ENCODE data around the gene IL13.

Gene IL13

GRCh38 chr5:132669455-132669820, 11.5 kb downstream of the IL13 start:
- Histone ChIP-seq H3K27ac (no peak overlapping the region), H3K9me3 (ENCODE audit: control insufficient read depth, low read length) (no peaks in the 10 kb centered on the region), H2AFZ (no peak overlapping the region), H3K4me3 (ENCODE audit: low read depth, low read length) (no peak overlapping the region), H3K9ac (no peak overlapping the region), H3K27me3 (ENCODE audit: control insufficient read depth, insufficient read depth, low read length) (no peaks in the 10 kb centered on the region), H3K4me2 (ENCODE audit: low read length) (no peak overlapping the region), H3K4me1 (no peaks in the 10 kb centered on the region), H3K79me2 (no peaks in the 10 kb centered on the region), H3K36me3 (ENCODE audit: control insufficient read depth, insufficient read depth, low read length) (no peaks in the 10 kb centered on the region)
- no peak for TF ChIP-seq CTCF (IDR thresholded peaks at IDR 0.05)

- Histone ChIP-seq H3K79me2 (no peaks in the 10 kb centered on the region), H3K27ac (no peak overlapping the region), H3K9me3 (ENCODE audit: control insufficient read depth, low read length) (no peaks in the 10 kb centered on the region), H3K4me3 (ENCODE audit: low read depth, low read length) (no peak overlapping the region), H2AFZ (no peak overlapping the region), H3K9ac (no peak overlapping the region), H3K4me1 (no peaks in the 10 kb centered on the region), H3K27me3 (ENCODE audit: control insufficient read depth, insufficient read depth, low read length) (no peaks in the 10 kb centered on the region), H3K36me3 (ENCODE audit: control insufficient read depth, insufficient read depth, low read length) (no peaks in the 10 kb centered on the region), H3K4me2 (ENCODE audit: low read length) (no peak overlapping the region)
- no peak for TF ChIP-seq CTCF (IDR thresholded peaks at IDR 0.05)
Observed at GRCh38 chr5:132669966-132670882, 12.3 kb downstream of the IL13 start.

- Histone ChIP-seq H3K27ac (no peak overlapping the region), H3K4me2 (ENCODE audit: low read length) (no peak overlapping the region), H3K36me3 (ENCODE audit: control insufficient read depth, insufficient read depth, low read length) (no peaks in the 10 kb centered on the region), H3K79me2 (no peaks in the 10 kb centered on the region), H3K4me3 (ENCODE audit: low read depth, low read length) (no peak overlapping the region), H3K4me1 (no peaks in the 10 kb centered on the region), H2AFZ (no peak overlapping the region), H3K27me3 (ENCODE audit: control insufficient read depth, insufficient read depth, low read length) (no peaks in the 10 kb centered on the region), H3K9ac (no peak overlapping the region), H3K9me3 (ENCODE audit: control insufficient read depth, low read length) (no peaks in the 10 kb centered on the region)
- TF ChIP-seq CTCF (IDR thresholded peaks at IDR 0.05), result no peak
Observed at GRCh38 chr5:132671000-132671399, 13.0 kb downstream of the IL13 start.

GRCh38 chr5:132673488-132673887, 15.5 kb downstream of the IL13 start:
- H3K9me3 ChIP-seq (ENCODE audit: control insufficient read depth, low read length), result no peaks in the 10 kb centered on the region
- no peak overlapping the region for H3K9ac ChIP-seq
- no peaks in the 10 kb centered on the region for H3K4me1 ChIP-seq
- no peak overlapping the region for H2AFZ ChIP-seq
- H3K4me3 ChIP-seq (ENCODE audit: low read depth, low read length), result no peak overlapping the region
- no peak for TF ChIP-seq CTCF (IDR thresholded peaks at IDR 0.05)
- no peak overlapping the region for H3K27ac ChIP-seq
- no peaks in the 10 kb centered on the region for H3K27me3 ChIP-seq (ENCODE audit: control insufficient read depth, insufficient read depth, low read length)
- no peaks in the 10 kb centered on the region for H3K79me2 ChIP-seq
- H3K36me3 ChIP-seq (ENCODE audit: control insufficient read depth, insufficient read depth, low read length), result no peaks in the 10 kb centered on the region
- no peak overlapping the region for H3K4me2 ChIP-seq (ENCODE audit: low read length)

Measured in parathyroid adenoma (tissue), 2 donors.